Measurements from ENCODE around the gene GNAQ.

GNAQ gene

DNA sequence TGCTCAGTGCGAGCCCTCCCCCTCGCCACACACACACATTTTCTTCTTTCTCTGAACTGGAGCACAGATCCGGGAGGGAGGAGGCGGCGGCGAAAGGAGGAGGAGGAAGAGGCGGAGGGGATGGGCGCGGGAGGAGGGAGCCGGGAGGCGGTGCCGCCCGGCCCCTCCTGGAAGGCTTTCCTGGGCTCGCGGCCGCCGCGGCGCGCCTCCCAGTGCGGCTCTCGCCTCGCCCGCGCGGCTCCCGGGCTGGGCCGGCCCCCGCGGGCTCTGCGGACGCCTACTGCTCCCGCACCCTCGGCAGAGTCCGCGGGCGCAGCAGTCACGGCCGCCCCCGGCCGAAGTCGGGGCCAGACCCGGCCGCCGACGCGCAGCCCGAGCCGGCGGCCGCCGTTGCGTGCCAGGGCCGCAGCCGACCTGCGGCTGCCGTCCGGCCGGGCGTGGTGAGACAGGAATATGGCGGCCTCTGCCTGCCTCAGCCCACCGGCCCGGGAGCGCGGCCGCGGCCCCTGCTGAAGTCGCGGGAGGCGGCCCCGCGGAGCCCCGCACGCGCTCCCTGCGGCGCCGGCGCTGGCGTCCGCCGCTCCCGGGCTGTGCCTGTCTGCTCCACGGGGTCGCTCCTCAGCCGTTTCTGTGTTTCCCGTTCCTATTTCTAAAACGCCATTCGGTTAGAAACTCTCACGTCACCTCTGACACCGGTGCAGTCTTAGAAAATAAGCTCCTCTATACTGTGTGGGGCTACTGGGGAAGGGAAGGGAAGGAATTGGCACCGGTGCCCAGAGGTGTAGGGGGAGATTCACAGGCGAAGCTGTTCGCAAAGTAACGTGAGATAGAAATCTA, 500 bp upstream of the GNAQ start:
- Histone ChIP-seq H3K4me1 (ENCODE audit: control insufficient read depth, insufficient read depth, low read length) (peaks cover 8% of the 10 kb centered on the region), H3K9ac (ENCODE audit: low read length in 2 of 2) (peak overlapping the region; percentile 91 to 94), H3K27me3 (ENCODE audit: control insufficient read depth in 1 of 2, insufficient read depth in 2 of 2, low read length in 2 of 2) (no peaks in the 10 kb centered on the region), H3K36me3 (ENCODE audit: control insufficient read depth in 2 of 2, insufficient read depth in 2 of 2, low read length in 2 of 2) (no peaks in the 10 kb centered on the region), H3K9me3 (ENCODE audit: control insufficient read depth in 2 of 2, low read length in 2 of 2) (no peaks in the 10 kb centered on the region), H3K27ac (ENCODE audit: low read length) (peak overlapping the region; percentile 84), H3K4me3 (ENCODE audit: low read length in 2 of 2) (peak overlapping the region; percentile 80 to 84)

GRCh38 chr9:78030553-78031443, 813 bp downstream of the GNAQ start:
- Histone ChIP-seq H3K4me1 (ENCODE audit: control insufficient read depth, insufficient read depth, low read length) (peaks cover 10% of the 10 kb centered on the region), H3K4me3 (ENCODE audit: low read length in 2 of 2) (peak overlapping the region; percentile 78 to 84), H3K9me3 (ENCODE audit: control insufficient read depth in 2 of 2, low read length in 2 of 2) (no peaks in the 10 kb centered on the region), H3K9ac (ENCODE audit: low read length in 2 of 2) (peak overlapping the region; percentile 60 to 77), H3K27me3 (ENCODE audit: control insufficient read depth in 1 of 2, insufficient read depth in 2 of 2, low read length in 2 of 2) (no peaks in the 10 kb centered on the region), H3K36me3 (ENCODE audit: control insufficient read depth in 2 of 2, insufficient read depth in 2 of 2, low read length in 2 of 2) (no peaks in the 10 kb centered on the region), H3K27ac (ENCODE audit: low read length) (peak overlapping the region; percentile 70)

DNA sequence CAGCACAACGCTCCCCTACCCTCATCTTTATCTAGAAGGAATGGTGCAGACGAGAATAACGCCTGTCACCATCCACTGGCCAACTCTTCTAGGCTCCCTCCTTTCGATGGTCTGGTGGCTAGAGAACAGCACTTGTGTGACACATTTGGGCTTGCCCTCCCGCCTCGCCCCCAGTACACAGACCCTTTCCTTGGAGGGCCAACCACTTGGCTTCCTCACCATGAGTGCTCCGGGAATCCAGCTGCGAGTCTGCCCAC, 1.4 kb downstream of the GNAQ start:
- Histone ChIP-seq H3K27ac (ENCODE audit: low read length) (peak overlapping the region; percentile 70), H3K9ac (ENCODE audit: low read length in 2 of 2) (peak overlapping the region; percentile 60 to 77), H3K36me3 (ENCODE audit: control insufficient read depth in 2 of 2, insufficient read depth in 2 of 2, low read length in 2 of 2) (no peaks in the 10 kb centered on the region), H3K4me3 (ENCODE audit: low read length in 2 of 2) (peak overlapping the region; percentile 78 to 84), H3K9me3 (ENCODE audit: control insufficient read depth in 2 of 2, low read length in 2 of 2) (no peaks in the 10 kb centered on the region), H3K27me3 (ENCODE audit: control insufficient read depth in 1 of 2, insufficient read depth in 2 of 2, low read length in 2 of 2) (no peaks in the 10 kb centered on the region), H3K4me1 (ENCODE audit: control insufficient read depth, insufficient read depth, low read length) (peaks cover 9% of the 10 kb centered on the region)

- no peaks in the 10 kb centered on the region for H3K9me3 ChIP-seq (ENCODE audit: control insufficient read depth in 2 of 2, low read length in 2 of 2)
- H3K9ac ChIP-seq (ENCODE audit: low read length in 2 of 2), result peak overlapping the region; percentile 60 to 77
- H3K36me3 ChIP-seq (ENCODE audit: control insufficient read depth in 2 of 2, insufficient read depth in 2 of 2, low read length in 2 of 2), result no peaks in the 10 kb centered on the region
- peak overlapping the region; percentile 78 to 84 for H3K4me3 ChIP-seq (ENCODE audit: low read length in 2 of 2)
- H3K27me3 ChIP-seq (ENCODE audit: control insufficient read depth in 1 of 2, insufficient read depth in 2 of 2, low read length in 2 of 2), result no peaks in the 10 kb centered on the region
- H3K4me1 ChIP-seq (ENCODE audit: control insufficient read depth, insufficient read depth, low read length), result peaks cover 5% of the 10 kb centered on the region
- peak overlapping the region; percentile 70 for H3K27ac ChIP-seq (ENCODE audit: low read length)
Observed at GRCh38 chr9:78029551-78030295, 1.9 kb downstream of the GNAQ start.

GRCh38 chr9:78028926-78029325, 2.7 kb downstream of the GNAQ start:
- Histone ChIP-seq H3K9ac (ENCODE audit: low read length in 2 of 2) (peak overlapping the region in 1 of 2 donors; percentile 77), H3K27ac (ENCODE audit: low read length) (no peak overlapping the region), H3K4me1 (ENCODE audit: control insufficient read depth, insufficient read depth, low read length) (peaks cover 5% of the 10 kb centered on the region)

GRCh38 chr9:78026947-78027346, 4.7 kb downstream of the GNAQ start:
- Histone ChIP-seq H3K9me3 (ENCODE audit: control insufficient read depth in 2 of 2, low read length in 2 of 2) (no peaks in the 10 kb centered on the region), H3K36me3 (ENCODE audit: control insufficient read depth in 2 of 2, insufficient read depth in 2 of 2, low read length in 2 of 2) (no peaks in the 10 kb centered on the region), H3K27me3 (ENCODE audit: control insufficient read depth in 1 of 2, insufficient read depth in 2 of 2, low read length in 2 of 2) (no peaks in the 10 kb centered on the region), H3K4me3 (ENCODE audit: low read length in 2 of 2) (no peak overlapping the region), H3K9ac (ENCODE audit: low read length in 2 of 2) (no peak overlapping the region), H3K27ac (ENCODE audit: low read length) (no peak overlapping the region), H3K4me1 (ENCODE audit: control insufficient read depth, insufficient read depth, low read length) (peaks cover 2% of the 10 kb centered on the region)

More at GRCh38 chr9:78028926-78029325, 2.7 kb downstream of the GNAQ start:
- Histone ChIP-seq H3K9me3 (ENCODE audit: control insufficient read depth in 2 of 2, low read length in 2 of 2) (no peaks in the 10 kb centered on the region), H3K36me3 (ENCODE audit: control insufficient read depth in 2 of 2, insufficient read depth in 2 of 2, low read length in 2 of 2) (no peaks in the 10 kb centered on the region), H3K4me3 (ENCODE audit: low read length in 2 of 2) (peak overlapping the region; percentile 26 to 84), H3K27me3 (ENCODE audit: control insufficient read depth in 1 of 2, insufficient read depth in 2 of 2, low read length in 2 of 2) (no peaks in the 10 kb centered on the region)

GRCh38 chr9:78026416-78026815, 5.2 kb downstream of the GNAQ start:
- Histone ChIP-seq H3K4me3 (ENCODE audit: low read length in 2 of 2) (no peak overlapping the region), H3K4me1 (ENCODE audit: control insufficient read depth, insufficient read depth, low read length) (peaks cover 2% of the 10 kb centered on the region), H3K36me3 (ENCODE audit: control insufficient read depth in 2 of 2, insufficient read depth in 2 of 2, low read length in 2 of 2) (no peaks in the 10 kb centered on the region), H3K27ac (ENCODE audit: low read length) (no peak overlapping the region), H3K27me3 (ENCODE audit: control insufficient read depth in 1 of 2, insufficient read depth in 2 of 2, low read length in 2 of 2) (no peaks in the 10 kb centered on the region), H3K9me3 (ENCODE audit: control insufficient read depth in 2 of 2, low read length in 2 of 2) (no peaks in the 10 kb centered on the region), H3K9ac (ENCODE audit: low read length in 2 of 2) (no peak overlapping the region)

- no peaks in the 10 kb centered on the region for H3K36me3 ChIP-seq (ENCODE audit: control insufficient read depth in 2 of 2, insufficient read depth in 2 of 2, low read length in 2 of 2)
- no peak overlapping the region for H3K9ac ChIP-seq (ENCODE audit: low read length in 2 of 2)
- no peak overlapping the region for H3K27ac ChIP-seq (ENCODE audit: low read length)
- H3K4me1 ChIP-seq (ENCODE audit: control insufficient read depth, insufficient read depth, low read length), result peaks cover 2% of the 10 kb centered on the region
- no peaks in the 10 kb centered on the region for H3K27me3 ChIP-seq (ENCODE audit: control insufficient read depth in 1 of 2, insufficient read depth in 2 of 2, low read length in 2 of 2)
- no peaks in the 10 kb centered on the region for H3K9me3 ChIP-seq (ENCODE audit: control insufficient read depth in 2 of 2, low read length in 2 of 2)
- no peak overlapping the region for H3K4me3 ChIP-seq (ENCODE audit: low read length in 2 of 2)
Observed at GRCh38 chr9:78025186-78025585, 6.4 kb downstream of the GNAQ start.

DNA sequence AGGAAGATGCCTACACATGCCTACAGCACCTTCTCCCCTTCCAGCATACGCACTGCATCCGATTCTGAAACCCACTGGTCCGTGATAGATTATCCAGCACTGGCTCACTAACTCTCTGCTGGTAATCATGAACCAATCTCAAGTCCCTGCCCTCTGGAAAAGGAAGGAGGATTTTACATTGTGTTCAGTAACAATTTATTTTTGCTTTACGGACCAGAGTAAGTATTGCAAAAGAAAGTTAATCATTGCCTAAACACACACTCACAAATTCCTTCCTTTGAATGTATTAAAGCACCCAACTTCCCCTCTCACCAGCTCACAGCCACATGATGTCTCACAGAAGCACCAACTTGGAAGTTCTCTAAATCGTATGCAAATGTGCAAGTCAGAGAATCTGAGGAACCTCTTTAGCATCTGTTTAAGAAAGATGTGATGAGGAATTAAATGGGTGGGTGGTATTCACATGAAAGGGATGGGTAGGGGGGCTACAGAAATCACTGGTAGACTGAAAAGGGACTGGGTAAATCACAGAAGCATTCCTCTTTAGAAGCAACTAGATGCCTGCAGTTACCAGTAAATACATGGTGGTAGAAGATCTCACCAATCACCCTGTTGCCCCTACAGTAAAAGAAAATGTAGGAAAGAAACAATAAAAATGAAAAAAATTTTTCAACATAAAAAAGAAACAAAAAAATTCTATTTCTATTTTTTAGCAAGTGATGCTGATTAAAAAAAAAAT, 8.4 kb downstream of the GNAQ start:
- no peaks in the 10 kb centered on the region for H3K36me3 ChIP-seq (ENCODE audit: control insufficient read depth in 2 of 2, insufficient read depth in 2 of 2, low read length in 2 of 2)
- H3K27me3 ChIP-seq (ENCODE audit: control insufficient read depth in 1 of 2, insufficient read depth in 2 of 2, low read length in 2 of 2), result no peaks in the 10 kb centered on the region
- H3K4me1 ChIP-seq (ENCODE audit: control insufficient read depth, insufficient read depth, low read length), result peaks cover 2% of the 10 kb centered on the region
- no peak overlapping the region for H3K4me3 ChIP-seq (ENCODE audit: low read length in 2 of 2)
- no peaks in the 10 kb centered on the region for H3K9me3 ChIP-seq (ENCODE audit: control insufficient read depth in 2 of 2, low read length in 2 of 2)
- no peak overlapping the region for H3K9ac ChIP-seq (ENCODE audit: low read length in 2 of 2)
- H3K27ac ChIP-seq (ENCODE audit: low read length), result no peak overlapping the region

DNA sequence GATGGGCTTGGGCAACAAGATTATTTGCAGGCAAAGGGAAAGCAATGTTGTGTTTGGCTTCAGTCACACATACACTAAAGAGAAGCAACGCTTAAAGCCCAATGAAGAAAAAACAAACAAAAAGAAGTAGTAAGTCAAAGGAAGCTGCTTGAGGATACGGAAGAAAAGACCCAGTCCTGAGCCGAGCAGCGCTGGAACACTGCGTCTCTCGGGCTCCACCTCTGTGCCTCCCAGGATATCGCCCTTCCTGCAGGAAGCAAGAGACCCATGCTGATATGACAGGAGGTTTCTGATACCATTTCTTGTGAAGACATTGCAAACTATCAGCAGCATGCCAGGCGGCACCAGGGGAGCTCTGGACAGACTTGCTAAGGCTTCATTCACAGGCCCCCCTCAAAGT, 9.9 kb downstream of the GNAQ start:
- Histone ChIP-seq H3K27me3 (ENCODE audit: control insufficient read depth in 1 of 2, insufficient read depth in 2 of 2, low read length in 2 of 2) (no peaks in the 10 kb centered on the region), H3K9ac (ENCODE audit: low read length in 2 of 2) (no peak overlapping the region), H3K4me1 (ENCODE audit: control insufficient read depth, insufficient read depth, low read length) (peaks cover 2% of the 10 kb centered on the region), H3K4me3 (ENCODE audit: low read length in 2 of 2) (no peak overlapping the region), H3K9me3 (ENCODE audit: control insufficient read depth in 2 of 2, low read length in 2 of 2) (no peaks in the 10 kb centered on the region), H3K27ac (ENCODE audit: low read length) (no peak overlapping the region), H3K36me3 (ENCODE audit: control insufficient read depth in 2 of 2, insufficient read depth in 2 of 2, low read length in 2 of 2) (no peaks in the 10 kb centered on the region)
